GM19452 (cell line): Measurements from ENCODE around the gene KDM6B.

ENCODE experiments used
- ATAC-seq: cut with Tn5 transposase; IDR thresholded peaks from one replicate; pipeline ENCODE4 v1.9.1; 2021; ENCODE audit not compliant: unreplicated experiment

The KDM6B gene

DNA sequence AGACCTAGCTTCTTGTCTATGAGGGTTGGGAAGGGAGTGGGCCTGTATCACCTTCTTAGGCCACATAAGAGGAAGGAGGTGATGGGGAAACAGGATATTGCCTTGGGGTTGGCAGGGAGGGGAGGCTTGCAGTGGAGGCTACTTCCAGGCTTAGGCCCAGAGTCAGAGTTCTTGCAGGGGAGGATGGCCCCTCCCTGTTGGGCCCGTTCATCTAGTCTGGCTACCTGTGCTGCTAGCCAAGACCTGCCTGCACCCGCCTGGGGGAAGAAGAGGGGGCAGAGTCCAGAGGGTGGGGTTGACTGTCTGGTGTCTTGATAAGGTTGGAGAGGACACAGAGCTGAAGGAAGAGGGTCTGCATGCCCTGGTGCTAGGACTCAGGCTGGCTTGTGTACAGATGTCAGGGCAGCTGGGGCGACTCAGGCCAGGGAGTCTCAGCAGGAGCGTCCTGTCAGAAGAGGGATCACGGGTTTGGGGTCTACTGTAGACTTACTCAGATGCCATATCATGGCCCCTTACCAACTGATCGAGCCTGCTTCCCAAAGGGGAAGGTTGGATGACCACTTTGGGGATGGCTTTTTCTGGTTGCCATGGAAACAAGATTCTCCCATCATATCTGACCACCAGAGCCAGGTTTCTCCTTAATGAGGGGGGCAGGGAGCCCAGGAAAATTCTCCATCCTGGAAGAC lies 5.3 kb downstream of the KDM6B start:
- ATAC-seq, result no peak

DNA sequence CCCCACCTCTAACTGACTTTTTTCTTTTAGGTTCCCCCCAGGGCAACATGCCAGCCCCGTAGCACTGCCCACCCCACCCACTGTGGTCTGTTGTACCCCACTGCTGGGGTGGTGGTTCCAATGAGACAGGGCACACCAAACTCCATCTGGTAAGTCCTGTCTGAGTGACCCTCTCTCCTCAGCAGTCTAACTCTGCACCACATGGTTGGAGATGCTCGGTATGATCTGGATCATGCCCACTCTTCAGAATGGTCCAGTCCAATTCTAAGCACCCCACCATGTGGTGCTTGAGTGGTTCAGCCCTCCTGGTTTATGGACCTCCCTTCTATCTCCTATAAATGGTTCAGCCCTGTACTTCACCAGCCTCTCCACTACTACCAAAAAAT lies 5.9 kb downstream of the KDM6B start:
- ATAC-seq, result no peak

DNA sequence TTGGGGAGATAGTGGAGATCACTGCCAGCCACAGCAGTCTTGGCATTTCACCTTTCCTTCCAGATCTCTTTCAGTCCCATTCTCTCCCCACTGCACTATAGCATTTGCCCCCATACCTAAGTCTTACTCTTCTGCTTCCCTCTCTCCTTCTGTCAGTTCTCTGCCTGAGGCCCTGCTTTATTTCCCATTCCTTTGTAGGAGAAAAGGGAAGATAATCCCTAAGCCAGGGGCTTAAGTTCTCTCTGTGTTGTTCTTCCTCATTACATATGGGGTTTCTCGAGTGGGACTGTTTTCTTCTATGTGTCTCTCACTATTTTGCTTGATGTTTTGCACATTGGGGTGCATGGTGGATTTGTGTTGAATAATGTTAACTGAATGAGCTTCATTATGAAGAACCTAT lies 6.4 kb downstream of the KDM6B start:
- ATAC-seq, result no peak

DNA sequence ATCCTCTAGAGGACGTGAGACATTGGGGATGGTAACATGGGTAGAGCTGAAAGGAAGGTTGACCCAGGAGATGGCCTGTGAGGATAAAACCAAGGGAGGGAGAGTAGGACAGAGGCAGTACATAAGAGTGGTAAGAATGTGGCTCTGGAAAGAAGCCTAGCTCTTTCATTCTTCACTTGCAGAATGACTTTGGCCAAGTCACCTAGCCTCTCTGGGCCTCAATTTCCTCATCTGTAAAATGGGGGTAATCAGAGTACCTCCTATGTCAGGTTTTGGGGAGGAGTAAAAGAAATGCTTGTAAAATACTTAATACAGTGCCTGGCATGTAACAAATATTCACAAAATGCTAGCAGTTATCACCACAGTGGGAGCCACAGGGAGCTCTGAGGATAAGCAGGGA lies 6.9 kb downstream of the KDM6B start:
- no peak for ATAC-seq

DNA sequence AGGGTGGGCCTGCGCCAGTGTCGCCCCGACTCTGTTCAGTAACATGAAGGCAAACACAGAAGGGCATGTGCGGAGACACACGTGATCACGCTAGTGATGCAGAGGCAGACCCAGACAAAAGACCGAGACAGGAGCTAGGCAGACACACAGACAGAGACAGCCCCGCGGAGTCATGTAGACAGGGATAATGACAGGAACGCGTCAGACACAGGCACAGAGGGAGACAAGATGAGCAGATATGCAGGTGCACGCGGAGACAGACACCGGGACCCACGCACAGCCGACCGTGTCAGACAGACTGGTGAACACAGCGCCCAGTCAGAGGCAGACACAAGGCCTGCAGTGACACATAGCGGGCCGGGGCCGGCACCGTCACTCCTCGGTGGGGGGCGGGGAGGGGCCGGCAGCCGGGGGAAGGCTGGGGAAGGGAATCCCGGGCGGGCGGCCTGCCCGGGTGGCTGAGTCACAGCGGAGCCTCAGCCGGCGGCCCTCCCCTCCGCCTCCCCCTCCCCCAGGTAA lies 7.4 kb downstream of the KDM6B start:
- ATAC-seq, result peak; percentile 14

DNA sequence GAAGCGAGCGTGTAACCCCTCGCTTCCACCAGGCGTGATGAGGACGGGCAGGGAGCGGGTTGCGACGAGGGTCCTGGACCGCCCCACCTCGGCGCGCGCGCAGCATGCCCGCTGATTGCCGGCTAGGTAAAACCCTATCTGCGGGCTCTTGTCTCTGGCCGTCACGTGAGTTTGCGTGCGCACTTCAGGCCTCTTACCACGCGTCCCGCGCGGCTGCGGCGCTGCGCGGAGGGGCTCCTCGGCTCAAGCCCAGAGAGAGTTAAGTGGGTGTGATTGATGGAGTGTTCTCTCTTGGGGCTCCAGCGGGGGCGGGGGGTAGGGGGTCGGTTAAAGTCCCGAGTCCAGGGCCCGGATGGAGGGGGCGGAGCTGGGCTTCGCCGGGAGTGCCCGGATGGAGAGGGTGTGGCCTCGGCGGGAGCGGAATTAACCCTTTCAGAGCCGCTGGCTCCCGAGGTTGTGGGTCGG lies 7.9 kb downstream of the KDM6B start:
- ATAC-seq, result peak; percentile 18

DNA sequence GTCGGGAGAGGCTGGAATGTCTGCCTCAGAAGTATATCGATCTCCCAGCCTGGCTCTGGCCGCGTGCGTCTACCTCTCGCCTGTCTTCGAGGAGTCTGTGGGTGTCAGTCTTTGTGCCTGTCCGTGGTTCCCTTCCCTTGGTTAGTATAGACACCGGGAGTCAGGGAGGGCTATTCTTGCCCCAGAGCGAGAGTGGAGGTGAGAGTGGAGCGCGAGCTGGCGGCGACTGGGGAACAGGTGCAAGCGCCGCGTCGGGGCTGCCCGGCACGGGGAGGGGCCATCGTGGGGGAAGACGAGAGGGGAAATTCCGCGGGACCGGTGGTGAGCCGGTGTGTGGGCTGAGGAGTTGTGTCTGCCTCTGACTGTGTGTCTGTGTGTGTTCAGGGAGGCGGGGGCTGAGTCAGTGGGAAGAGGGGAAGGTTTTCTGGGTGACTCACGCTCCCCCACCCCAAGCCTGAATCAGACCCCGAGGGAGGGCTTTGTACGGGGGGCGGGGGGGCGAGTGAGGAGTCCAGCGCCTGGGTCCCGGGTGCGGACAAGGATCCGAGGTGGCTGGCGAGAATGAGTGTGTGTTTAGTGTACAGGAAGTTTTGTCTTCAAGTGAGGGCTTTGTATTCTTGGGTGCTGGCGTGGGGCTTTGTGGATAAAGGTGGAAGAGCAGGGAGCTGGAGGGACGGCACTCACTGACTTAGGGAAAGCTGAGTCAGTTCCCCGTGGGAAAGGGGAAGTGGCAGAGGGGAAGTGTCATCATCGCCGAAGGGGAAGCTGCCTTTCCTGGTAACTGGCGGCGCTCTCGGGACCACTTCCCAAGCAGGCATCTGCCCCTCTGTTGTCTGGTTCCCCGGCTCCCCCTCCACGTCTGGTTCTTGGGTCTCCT lies 8.6 kb downstream of the KDM6B start:
- ATAC-seq, result peak; percentile 31

DNA sequence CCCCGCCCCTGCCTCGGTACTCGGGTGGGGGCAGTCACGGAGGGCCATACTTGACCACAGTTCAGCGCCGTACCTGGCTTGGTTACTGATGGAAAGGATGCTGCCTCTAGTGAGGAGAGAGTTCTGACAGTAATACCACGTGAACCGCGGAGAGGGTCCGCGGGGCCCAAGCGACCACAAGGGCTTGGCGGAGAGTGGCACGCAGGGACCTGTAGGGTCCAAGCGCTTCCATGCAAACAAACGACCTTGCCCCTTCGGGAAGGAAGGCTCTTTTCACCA lies 9.2 kb downstream of the KDM6B start:
- ATAC-seq, result peak; percentile 7

DNA sequence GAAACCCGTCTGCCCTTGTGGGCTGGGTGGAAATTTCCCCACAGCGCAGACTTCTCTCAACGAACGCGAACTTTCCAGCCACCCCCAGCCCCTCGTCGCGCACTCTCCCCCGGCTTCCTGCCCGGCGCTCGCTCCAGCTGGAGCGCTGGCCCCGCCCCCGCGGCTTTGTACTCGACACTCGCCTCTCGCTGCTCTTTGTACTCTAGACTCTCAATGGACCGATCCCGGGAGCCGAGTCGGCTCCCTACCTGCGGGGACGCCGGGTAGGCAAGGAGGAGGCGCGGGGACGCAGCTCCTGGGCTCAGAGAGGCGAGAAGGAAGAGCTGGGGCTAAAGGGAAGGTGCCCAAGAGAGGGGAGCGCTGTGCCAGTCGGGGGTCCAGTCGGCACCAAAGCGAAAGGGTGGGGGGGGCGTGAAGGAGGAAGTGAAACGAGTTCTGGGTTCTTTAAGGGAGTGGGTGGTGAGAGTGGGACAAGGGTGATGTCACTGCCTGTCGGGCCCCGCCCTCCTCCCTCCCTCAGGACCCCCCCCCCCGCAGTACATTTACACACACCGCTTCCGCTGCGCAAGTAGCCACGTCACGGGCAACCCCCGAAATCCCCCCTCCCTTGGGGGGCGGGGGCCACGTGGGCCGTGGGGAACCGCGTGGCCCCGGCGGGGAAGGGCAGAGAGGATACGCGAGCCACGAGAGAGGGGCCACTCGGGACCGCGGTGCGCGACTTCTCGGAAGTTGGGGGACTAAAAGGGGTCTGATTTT lies 9.7 kb downstream of the KDM6B start:
- ATAC-seq, result peak; percentile 13

DNA sequence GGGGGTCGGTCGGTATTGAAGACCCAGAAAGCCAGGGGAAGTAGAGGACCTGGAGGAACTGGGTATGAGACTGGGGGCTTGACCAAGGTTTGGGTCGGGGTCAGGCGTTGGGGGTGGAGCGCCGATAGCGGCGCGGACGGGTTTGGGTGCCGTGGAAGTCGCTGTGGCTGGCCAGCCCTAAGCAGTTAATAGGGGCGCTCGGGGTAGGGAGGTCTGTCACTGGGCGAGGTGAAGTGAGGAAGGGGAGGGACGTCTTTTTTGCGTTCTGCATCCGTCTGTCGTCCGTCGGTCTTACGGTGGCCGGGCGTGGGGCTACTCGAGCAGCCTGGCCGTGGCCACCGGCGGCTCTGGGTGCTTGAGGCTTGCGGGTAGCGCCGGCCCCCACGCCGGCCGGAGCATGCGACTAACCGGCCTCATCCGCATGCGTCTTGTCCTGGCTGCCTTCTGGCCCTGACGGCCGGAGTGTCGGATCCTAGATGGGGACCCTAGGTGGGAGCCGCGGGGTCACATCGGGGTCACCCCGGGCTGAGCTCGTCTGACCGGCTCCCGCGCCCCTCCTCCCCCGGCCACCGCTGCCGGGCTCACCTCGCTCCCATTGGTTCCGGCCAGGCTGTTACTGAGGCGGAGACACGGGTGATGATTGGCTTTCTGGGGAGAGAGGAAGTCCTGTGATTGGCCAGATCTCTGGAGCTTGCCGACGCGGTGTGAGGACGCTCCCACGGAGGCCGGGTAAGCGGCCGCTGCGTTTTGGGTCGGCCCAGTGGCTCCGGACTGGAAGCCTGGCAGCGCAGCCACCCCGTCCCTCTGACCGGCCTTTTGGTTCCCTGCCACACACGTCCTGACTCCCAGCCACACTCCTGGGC lies 10.5 kb downstream of the KDM6B start:
- peak; percentile 49 for ATAC-seq

DNA sequence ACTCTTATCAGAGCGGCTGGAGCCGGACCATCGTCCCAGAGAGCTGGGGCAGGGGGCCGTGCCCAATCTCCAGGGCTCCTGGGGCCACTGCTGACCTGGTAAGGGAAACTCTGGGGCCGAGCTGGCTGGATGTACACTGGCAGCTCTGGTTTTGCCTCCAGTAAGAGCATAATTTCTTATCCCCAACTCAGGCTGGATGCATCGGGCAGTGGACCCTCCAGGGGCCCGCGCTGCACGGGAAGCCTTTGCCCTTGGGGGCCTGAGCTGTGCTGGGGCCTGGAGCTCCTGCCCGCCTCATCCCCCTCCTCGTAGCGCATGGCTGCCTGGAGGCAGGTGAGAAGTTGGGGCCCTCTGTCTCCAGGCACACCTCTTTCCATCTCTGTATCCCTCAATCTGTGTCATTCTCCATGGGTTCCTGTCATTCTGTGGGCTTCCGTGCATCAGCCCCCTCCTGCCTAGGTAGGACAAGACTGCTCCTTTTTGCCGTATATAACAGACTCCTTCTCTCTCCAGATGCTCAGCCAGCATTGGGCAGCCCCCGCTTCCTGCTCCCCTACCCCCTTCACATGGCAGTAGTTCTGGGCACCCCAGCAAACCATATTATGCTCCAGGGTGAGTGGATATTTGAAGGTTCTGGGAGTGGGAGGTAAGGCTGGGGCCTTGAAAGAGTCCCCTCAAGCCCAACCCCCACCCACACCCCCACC lies 11.5 kb downstream of the KDM6B start:
- ATAC-seq, result no peak

DNA sequence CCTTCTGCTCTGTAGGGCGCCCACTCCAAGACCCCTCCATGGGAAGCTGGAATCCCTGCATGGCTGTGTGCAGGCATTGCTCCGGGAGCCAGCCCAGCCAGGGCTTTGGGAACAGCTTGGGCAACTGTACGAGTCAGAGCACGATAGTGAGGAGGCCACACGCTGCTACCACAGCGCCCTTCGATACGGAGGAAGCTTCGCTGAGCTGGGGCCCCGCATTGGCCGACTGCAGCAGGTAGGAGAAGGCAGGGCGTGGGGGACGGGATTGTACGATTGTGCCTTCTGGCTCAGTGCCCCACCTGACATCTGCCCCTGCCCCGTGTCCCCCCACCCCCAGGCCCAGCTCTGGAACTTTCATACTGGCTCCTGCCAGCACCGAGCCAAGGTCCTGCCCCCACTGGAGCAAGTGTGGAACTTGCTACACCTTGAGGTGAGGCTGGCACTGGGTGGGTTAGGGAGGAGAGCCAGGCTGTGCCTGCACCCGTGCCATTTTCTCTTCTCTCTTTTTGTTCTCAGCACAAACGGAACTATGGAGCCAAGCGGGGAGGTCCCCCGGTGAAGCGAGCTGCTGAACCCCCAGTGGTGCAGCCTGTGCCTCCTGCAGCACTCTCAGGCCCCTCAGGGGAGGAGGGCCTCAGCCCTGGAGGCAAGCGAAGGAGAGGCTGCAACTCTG lies 12.2 kb downstream of the KDM6B start:
- no peak for ATAC-seq

DNA sequence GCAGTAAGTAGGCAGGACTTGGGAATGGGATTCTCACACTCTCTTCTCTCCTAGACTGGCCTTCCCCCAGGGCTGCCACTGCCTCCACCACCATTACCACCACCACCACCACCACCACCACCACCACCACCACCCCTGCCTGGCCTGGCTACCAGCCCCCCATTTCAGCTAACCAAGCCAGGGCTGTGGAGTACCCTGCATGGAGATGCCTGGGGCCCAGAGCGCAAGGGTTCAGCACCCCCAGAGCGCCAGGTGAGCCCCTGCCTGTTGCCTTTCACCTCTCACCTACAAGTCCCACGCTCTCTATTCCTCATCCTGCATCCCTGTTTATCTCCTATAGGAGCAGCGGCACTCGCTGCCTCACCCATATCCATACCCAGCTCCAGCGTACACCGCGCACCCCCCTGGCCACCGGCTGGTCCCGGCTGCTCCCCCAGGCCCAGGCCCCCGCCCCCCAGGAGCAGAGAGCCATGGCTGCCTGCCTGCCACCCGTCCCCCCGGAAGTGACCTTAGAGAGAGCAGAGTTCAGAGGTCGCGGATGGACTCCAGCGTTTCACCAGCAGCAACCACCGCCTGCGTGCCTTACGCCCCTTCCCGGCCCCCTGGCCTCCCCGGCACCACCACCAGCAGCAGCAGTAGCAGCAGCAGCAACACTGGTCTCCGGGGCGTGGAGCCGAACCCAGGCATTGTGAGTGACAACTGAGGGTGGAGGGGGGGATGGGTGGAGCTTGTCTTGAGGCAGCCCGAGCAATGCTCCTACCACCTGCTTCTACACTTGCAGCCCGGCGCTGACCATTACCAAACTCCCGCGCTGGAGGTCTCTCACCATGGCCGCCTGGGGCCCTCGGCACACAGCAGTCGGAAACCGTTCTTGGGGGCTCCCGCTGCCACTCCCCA lies 13.0 kb downstream of the KDM6B start:
- no peak for ATAC-seq

DNA sequence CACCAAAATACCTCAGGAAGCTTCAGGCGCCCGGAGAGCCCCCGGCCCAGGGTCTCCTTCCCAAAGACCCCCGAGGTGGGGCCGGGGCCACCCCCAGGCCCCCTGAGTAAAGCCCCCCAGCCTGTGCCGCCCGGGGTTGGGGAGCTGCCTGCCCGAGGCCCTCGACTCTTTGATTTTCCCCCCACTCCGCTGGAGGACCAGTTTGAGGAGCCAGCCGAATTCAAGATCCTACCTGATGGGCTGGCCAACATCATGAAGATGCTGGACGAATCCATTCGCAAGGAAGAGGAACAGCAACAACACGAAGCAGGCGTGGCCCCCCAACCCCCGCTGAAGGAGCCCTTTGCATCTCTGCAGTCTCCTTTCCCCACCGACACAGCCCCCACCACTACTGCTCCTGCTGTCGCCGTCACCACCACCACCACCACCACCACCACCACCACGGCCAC lies 14.1 kb downstream of the KDM6B start:
- no peak for ATAC-seq

DNA sequence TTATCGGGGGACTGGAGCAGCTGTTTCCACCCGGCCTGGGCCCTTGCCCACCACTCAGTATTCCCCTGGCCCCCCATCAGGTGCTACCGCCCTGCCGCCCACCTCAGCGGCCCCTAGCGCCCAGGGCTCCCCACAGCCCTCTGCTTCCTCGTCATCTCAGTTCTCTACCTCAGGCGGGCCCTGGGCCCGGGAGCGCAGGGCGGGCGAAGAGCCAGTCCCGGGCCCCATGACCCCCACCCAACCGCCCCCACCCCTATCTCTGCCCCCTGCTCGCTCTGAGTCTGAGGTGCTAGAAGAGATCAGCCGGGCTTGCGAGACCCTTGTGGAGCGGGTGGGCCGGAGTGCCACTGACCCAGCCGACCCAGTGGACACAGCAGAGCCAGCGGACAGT lies 14.7 kb downstream of the KDM6B start:
- no peak for ATAC-seq

DNA sequence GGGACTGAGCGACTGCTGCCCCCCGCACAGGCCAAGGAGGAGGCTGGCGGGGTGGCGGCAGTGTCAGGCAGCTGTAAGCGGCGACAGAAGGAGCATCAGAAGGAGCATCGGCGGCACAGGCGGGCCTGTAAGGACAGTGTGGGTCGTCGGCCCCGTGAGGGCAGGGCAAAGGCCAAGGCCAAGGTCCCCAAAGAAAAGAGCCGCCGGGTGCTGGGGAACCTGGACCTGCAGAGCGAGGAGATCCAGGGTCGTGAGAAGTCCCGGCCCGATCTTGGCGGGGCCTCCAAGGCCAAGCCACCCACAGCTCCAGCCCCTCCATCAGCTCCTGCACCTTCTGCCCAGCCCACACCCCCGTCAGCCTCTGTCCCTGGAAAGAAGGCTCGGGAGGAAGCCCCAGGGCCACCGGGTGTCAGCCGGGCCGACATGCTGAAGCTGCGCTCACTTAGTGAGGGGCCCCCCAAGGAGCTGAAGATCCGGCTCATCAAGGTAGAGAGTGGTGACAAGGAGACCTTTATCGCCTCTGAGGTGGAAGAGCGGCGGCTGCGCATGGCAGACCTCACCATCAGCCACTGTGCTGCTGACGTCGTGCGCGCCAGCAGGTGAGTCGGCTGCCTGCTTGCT lies 15.2 kb downstream of the KDM6B start:
- no peak for ATAC-seq

DNA sequence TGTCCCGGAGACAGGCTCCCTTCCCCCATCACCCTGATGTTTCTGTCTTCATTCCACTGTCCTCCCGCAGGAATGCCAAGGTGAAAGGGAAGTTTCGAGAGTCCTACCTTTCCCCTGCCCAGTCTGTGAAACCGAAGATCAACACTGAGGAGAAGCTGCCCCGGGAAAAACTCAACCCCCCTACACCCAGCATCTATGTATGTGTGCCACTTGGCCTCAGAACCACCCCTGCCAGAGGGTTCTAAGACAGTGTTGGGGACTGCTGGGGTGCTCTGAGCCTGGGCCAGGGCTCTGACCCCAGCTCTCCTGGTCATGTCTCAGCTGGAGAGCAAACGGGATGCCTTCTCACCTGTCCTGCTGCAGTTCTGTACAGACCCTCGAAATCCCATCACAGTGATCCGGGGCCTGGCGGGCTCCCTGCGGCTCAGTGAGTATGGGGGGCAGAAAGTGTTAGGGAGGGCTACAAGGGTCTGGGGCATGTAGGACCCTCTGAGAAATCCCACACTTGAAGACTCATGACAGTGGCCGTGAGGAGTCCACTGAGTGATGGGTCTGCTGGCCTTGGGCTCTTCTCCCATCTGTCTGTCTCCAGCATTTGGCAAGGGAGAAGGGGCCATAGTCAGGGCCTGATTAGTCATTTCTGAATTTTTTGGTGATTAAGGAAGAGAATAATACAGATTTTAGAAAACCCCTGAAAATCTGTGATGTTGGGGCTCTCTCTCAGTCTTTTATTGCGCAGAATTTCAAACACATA lies 15.9 kb downstream of the KDM6B start:
- no peak for ATAC-seq
